Measurements from ENCODE around the gene CERCAM.

DNA sequence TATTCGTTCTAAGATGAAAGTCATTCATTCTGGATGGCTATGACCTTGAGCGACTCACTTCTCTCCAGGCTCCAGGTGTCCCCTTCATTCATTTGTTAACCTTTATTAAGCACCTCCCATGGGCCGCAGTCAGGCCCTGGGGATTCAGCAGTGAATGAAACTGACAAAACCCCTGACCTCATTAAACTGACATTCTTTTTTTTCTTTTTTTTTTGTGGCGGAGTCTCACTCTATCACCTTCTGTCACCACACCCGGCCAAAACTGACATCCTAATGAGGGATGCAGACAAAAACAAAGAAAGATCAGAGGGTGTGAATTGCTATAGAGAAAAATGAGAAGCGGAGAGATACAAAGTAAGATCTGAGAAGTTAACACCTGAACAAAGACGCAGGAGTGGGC is 18.6 kb downstream of the CERCAM start:
- TF ChIP-seq, protein P1, sequence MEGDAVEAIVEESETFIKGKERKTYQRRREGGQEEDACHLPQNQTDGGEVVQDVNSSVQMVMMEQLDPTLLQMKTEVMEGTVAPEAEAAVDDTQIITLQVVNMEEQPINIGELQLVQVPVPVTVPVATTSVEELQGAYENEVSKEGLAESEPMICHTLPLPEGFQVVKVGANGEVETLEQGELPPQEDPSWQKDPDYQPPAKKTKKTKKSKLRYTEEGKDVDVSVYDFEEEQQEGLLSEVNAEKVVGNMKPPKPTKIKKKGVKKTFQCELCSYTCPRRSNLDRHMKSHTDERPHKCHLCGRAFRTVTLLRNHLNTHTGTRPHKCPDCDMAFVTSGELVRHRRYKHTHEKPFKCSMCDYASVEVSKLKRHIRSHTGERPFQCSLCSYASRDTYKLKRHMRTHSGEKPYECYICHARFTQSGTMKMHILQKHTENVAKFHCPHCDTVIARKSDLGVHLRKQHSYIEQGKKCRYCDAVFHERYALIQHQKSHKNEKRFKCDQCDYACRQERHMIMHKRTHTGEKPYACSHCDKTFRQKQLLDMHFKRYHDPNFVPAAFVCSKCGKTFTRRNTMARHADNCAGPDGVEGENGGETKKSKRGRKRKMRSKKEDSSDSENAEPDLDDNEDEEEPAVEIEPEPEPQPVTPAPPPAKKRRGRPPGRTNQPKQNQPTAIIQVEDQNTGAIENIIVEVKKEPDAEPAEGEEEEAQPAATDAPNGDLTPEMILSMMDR (IDR thresholded peaks at IDR 0.05; ENCODE audit: poor library complexity), result no peak
- no peak for TF ChIP-seq EZH2phosphoT487 (IDR thresholded peaks at IDR 0.05; ENCODE audit: low read depth, severe bottlenecking, unreplicated experiment)
- TF ChIP-seq EZH2 (IDR thresholded peaks at IDR 0.05; ENCODE audit: borderline replicate concordance), result no peak
